Measurements from ENCODE around the gene SRRM4.
A peak's percentile ranks its signal among the peaks of the same experiment; 100 is the strongest.

SRRM4 gene

DNA sequence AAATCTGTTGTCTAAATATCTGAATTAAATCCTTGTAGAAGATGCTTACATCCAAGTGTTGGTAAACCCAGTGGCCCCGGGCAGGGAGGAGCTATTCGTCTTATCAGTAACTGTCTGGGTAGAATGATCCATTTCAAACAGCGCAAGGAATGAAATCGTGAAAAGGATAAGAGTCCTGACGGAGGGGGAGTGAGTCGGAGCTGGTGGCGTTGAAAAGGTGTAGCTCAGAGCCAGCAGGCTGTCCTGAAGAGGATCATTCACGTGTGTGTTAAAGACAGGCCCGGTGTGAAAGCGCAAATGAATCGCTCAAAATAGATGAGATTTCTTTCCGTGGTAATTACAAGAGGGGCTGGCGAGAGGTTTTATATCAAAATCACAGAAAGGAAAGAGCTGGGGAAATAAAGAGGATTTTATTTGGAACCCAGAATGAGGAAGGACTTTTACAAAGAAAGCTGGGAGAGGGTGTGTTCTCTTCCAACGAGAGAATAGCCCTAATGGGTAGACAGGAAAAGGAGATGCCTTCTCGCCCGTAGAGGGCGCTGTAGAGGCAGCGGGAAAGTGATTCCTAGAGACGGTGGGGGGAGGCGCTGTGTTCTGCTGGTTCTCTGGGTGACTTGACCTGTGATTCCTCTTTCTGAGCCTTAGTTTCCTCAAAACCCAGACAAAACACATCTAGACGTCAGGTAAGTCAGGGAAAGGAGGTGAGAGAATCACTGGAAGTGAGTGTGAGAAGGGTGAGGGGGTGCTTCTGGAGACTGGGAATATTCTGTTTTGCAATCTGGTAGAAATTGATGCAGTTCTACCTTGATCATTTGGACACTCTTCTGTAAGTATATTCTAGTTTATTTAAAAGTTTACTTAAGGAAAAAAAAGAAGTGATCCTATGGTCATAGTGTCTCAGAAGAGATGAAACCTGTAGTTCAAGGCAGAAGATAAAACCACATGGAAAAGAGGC, 39.3 kb downstream of the SRRM4 start:
- TF ChIP-seq, protein P1, sequence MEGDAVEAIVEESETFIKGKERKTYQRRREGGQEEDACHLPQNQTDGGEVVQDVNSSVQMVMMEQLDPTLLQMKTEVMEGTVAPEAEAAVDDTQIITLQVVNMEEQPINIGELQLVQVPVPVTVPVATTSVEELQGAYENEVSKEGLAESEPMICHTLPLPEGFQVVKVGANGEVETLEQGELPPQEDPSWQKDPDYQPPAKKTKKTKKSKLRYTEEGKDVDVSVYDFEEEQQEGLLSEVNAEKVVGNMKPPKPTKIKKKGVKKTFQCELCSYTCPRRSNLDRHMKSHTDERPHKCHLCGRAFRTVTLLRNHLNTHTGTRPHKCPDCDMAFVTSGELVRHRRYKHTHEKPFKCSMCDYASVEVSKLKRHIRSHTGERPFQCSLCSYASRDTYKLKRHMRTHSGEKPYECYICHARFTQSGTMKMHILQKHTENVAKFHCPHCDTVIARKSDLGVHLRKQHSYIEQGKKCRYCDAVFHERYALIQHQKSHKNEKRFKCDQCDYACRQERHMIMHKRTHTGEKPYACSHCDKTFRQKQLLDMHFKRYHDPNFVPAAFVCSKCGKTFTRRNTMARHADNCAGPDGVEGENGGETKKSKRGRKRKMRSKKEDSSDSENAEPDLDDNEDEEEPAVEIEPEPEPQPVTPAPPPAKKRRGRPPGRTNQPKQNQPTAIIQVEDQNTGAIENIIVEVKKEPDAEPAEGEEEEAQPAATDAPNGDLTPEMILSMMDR (IDR thresholded peaks at IDR 0.05): peak; percentile 96
- TF ChIP-seq ZFX (IDR thresholded peaks at IDR 0.05; ENCODE audit: borderline replicate concordance): no peak
- peak overlapping the region; percentile 54 for H3K27ac ChIP-seq

DNA sequence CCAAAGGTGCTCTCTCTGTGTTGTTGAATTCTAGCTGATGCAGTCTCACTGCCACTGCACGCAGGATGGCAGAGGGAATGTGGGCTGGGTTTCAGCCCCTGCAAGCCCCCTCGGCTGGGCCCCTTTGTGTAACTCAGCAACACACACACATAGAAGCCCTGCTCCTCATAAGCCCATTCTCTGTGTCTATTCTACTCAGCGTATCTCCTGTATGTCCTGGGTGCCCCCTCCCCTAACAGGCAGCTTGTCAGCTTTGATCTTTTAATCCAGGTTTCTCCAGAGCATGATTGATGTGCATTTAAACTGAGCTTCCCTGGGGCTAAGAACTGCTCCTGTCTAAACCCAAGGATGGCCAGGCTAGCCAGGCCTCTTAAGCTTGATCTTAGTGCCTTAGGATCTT, 43.0 kb downstream of the SRRM4 start:
- peak overlapping the region; percentile 54 for H3K27ac ChIP-seq
- TF ChIP-seq, protein P1 (IDR thresholded peaks at IDR 0.05): no peak
- no peak for TF ChIP-seq ZFX (IDR thresholded peaks at IDR 0.05; ENCODE audit: borderline replicate concordance)

DNA sequence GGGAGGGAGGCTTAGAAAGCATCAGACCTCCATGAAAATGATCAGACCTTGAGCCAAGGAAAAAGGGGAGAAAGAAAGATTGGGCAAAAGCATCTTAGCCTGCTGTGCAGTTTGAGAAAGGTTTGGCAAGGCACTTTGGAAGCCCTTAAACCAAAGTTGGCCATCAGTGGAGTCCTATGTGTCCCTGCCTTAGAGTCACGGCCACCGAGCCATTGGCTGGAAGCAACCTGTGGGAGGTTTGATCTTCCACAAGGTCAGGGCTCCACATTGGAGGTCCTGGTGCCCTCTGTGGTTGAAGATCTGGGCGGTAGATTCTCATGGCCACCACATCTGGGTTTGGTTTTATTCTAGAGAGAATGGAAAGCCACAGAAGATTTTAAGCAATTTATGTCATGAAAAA, 44.4 kb downstream of the SRRM4 start:
- peak overlapping the region; percentile 54 for H3K27ac ChIP-seq
- TF ChIP-seq ZFX (IDR thresholded peaks at IDR 0.05; ENCODE audit: borderline replicate concordance): no peak
- TF ChIP-seq, protein P1 (IDR thresholded peaks at IDR 0.05): no peak

DNA sequence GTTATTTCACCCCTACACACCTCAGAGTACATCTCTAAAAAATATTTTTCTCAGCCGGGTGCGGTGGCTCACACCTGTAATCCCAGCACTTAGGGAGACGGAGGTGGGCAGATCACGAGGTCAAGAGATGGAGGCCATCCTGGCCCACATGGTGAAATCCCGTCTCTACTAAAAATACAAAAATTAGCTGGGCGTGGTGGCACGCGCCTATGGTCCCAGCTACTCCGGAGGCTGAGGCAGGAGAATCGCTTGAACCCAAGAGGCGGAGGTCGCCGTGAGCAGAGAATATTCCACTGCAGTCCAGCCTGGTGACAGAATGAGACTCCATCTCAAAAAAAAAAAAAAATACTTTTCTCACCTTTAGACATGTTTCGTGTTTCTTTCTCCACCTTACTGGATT, 52.0 kb downstream of the SRRM4 start:
- peak overlapping the region; percentile 54 for H3K27ac ChIP-seq

DNA sequence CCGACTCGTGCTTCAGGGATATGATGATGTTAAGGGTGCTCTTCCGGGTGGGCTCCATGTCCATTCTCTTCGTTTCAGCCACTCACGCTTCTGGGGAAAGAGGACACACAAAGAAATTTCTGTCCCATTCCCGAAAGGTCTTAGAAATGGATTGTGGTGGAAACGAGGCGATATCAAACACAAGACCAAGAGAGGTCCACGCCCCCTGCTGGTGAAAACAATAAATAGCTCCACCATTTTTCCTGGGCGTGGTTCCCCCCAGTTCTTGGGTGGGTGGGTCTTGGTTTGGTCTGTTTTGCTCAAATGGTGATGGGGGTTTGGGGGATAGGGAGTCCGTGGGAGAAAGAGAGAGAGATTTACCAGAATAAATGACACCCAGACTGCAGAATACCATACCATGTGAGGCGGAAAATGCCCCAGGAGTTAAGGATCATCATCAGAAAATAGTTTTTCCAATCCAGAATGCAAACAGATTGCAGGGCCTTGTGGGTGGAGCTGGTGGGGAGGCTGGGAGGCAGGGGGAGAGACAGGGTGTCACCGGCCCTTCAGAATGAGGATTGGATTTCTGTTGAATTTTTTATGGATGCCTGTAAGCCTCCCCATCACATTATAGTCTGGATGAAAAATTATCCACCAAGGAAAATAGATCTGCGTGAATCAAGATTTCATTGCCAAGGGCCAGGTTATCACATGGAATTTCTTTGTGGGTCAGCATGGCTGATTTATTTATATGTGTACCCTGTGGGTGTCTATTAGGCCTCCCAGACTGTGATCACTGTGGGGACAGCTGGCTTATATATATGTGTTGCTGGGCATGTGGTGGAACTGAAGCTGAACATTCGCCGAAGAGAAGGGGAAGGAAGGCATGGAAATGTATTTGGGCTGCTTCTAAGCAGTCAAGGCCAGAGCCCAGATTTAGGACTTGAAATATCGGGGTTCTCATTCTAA, 55.8 kb downstream of the SRRM4 start:
- peak overlapping the region; percentile 54 for H3K27ac ChIP-seq
- no peak for TF ChIP-seq ZFX (IDR thresholded peaks at IDR 0.05; ENCODE audit: borderline replicate concordance)
- TF ChIP-seq, protein P1 (IDR thresholded peaks at IDR 0.05): peak; percentile 92

DNA sequence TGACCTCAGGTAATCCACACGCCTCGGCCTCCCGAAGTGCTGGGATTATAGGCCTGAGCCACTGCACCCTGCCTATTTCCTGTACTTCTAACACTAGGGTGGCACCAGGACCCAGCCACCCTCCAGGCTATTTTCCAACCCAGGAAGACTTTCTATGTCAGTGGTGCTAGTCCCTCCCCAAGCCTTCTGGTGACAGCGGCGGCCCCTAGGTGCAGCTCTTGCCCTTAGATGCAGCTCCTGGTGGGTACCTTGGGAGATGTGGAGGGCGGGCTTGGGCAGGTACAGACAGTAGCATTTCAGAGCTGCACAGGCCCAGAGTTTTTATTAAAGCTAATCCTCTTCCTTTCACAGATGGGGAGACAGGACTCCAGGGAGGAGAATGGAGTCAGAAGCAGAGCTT, 62.8 kb downstream of the SRRM4 start:
- H3K27ac ChIP-seq: peak overlapping the region; percentile 54
- no peak for TF ChIP-seq ZFX (IDR thresholded peaks at IDR 0.05; ENCODE audit: borderline replicate concordance)
- TF ChIP-seq, protein P1 (IDR thresholded peaks at IDR 0.05): no peak

DNA sequence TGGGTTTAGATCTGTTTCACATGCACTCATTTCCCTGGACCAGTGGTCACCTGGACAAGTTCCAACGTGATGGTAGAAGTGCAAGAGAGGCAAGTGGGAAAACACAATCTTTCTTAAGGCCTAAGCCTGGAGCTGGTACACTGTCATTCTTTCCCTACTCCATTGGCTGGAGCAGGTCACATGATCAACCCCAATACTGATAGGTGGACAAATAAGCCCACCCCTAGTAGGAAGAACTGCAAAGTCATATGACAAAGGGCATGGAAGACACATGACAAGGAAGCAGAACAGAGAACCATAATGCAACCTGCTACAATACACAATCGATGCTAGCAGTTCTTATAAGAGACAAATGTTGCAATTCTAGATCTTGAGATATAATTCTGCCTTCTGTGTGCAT, 66.3 kb downstream of the SRRM4 start:
- TF ChIP-seq ZFX (IDR thresholded peaks at IDR 0.05; ENCODE audit: borderline replicate concordance): no peak
- TF ChIP-seq, protein P1 (IDR thresholded peaks at IDR 0.05): no peak
- H3K27ac ChIP-seq: peak overlapping the region; percentile 54
